Endothelial cell (in vitro differentiated cells): ENCODE measurements around the gene DCTN4. TPM values are rescaled to one million over a fixed set of nuclear protein-coding genes. Genes with fewer than 3 reads are reported as not detected.

Source experiments
- DNase-seq: peaks from one replicate; pipeline ENCODE4 v3.0.0; 2021; ENCODE audit warnings: low spot score
- H3K27ac Mint-ChIP-seq: one replicate; pipeline ENCODE4 v1.8.0; 2021; ENCODE audit warnings: mixed read lengths, inconsistent platforms; ENCODE audit not compliant: unreplicated experiment
- H3K27me3 Mint-ChIP-seq: one replicate; pipeline ENCODE4 v1.8.0; 2021; ENCODE audit warnings: mild to moderate bottlenecking, moderate library complexity, mixed read lengths, inconsistent platforms; ENCODE audit not compliant: unreplicated experiment
- H3K36me3 Mint-ChIP-seq: one replicate; pipeline ENCODE4 v1.8.0; 2021; ENCODE audit warnings: mild to moderate bottlenecking, low read depth, mixed read lengths, inconsistent platforms; ENCODE audit not compliant: unreplicated experiment
- H3K4me1 Mint-ChIP-seq: one replicate; pipeline ENCODE4 v1.8.0; 2021; ENCODE audit warnings: mild to moderate bottlenecking, mixed read lengths, inconsistent platforms; ENCODE audit not compliant: unreplicated experiment
- H3K4me3 Mint-ChIP-seq: one replicate; pipeline ENCODE4 v1.8.0; 2021; ENCODE audit warnings: mild to moderate bottlenecking, mixed read lengths, inconsistent platforms; ENCODE audit not compliant: unreplicated experiment
- H3K9me3 Mint-ChIP-seq: one replicate; pipeline ENCODE4 v1.8.0; 2021; ENCODE audit warnings: mixed read lengths, inconsistent platforms; ENCODE audit not compliant: unreplicated experiment
- CTCF ChIP-seq: fragments of 200-600 bp; sonication (generic); IDR thresholded peaks from one replicate; pipeline ENCODE4 v1.5.0; 2021; ENCODE audit warnings: antibody characterized with exemption; ENCODE audit not compliant: unreplicated experiment
- total RNA-seq: library from RNA; stranded (reverse); fragmentation: NEBNext Ultra II Directional; extraction: Animal tissue kit (Norgen Biotek cat#: 25700); gene quantifications from one replicate; pipeline ENCODE4 v1.2.1, GENCODE V29; 2021; ENCODE audit not compliant: unreplicated experiment

The DCTN4 gene
- total RNA-seq, 1 donor from 2014 or later, result 50.3 TPM

- no peak overlapping the region for H3K27ac Mint-ChIP-seq
- no peak for TF ChIP-seq CTCF
- H3K9me3 Mint-ChIP-seq, result no peaks in the 10 kb centered on the region
- H3K4me3 Mint-ChIP-seq, result peak overlapping the region; percentile 96
- DNase-seq, result no peak
- no peaks in the 10 kb centered on the region for H3K36me3 Mint-ChIP-seq
- peaks cover 7% of the 10 kb centered on the region for H3K4me1 Mint-ChIP-seq
- peaks cover 3% of the 10 kb centered on the region for H3K27me3 Mint-ChIP-seq
Measured at GRCh38 chr5:150779397-150780186, 20.8 kb upstream of the DCTN4 start.

GRCh38 chr5:150778517-150779396 is 19.9 kb upstream of the DCTN4 start, which contains the start of gene SMIM3:
Gene SMIM3 (plus strand): TSS chr5:150778757. CDS start chr5:150795441, 16,684 bp downstream.
- Mint-ChIP-seq H3K27ac (no peak within 1 kb of the TSS), H3K9me3 (no peaks in the 10 kb centered on the region), H3K27me3 (peaks cover 3% of the 10 kb centered on the region), H3K4me1 (peaks cover 7% of the 10 kb centered on the region), H3K36me3 (no peaks in the 10 kb centered on the region), H3K4me3 (peak within 1 kb of the TSS; percentile 96)
- TF ChIP-seq CTCF, result no peak
- DNase-seq, result peak; percentile 71

- Mint-ChIP-seq H3K4me3 (peak overlapping the region; percentile 78), H3K27me3 (peaks cover 3% of the 10 kb centered on the region), H3K36me3 (no peaks in the 10 kb centered on the region), H3K27ac (no peak overlapping the region), H3K4me1 (peaks cover 7% of the 10 kb centered on the region), H3K9me3 (no peaks in the 10 kb centered on the region)
- no peak for DNase-seq
- no peak for TF ChIP-seq CTCF
Measured at GRCh38 chr5:150778088-150778516, 19.3 kb upstream of the DCTN4 start.

GRCh38 chr5:150777685-150778084 is 18.9 kb upstream of the DCTN4 start:
- Mint-ChIP-seq H3K36me3 (no peaks in the 10 kb centered on the region), H3K27me3 (peaks cover 3% of the 10 kb centered on the region), H3K9me3 (no peaks in the 10 kb centered on the region), H3K4me3 (no peak overlapping the region), H3K4me1 (peaks cover 7% of the 10 kb centered on the region), H3K27ac (no peak overlapping the region)
- no peak for DNase-seq
- TF ChIP-seq CTCF, result no peak
